IPS-NIHi7 (cell line): Measurements from ENCODE around the gene ACCS.

ENCODE experiments used
- DNase-seq: peaks from one replicate; pipeline ENCODE4 v3.0.0; 2012; ENCODE audit warnings: mixed read lengths; ENCODE audit errors: extremely low spot score

ACCS gene

GRCh38 chr11:44037658-44037998, 28.4 kb upstream of the ACCS start:
- DNase-seq = no peak

- DNase-seq = no peak
These were observed 22.9 kb upstream of the ACCS start for GRCh38 chr11:44043157-44043556.

- DNase-seq = no peak
These were observed 19.9 kb upstream of the ACCS start for GRCh38 chr11:44046182-44046581.

- DNase-seq = no peak
These were observed 18.8 kb upstream of the ACCS start for GRCh38 chr11:44047298-44047697.

GRCh38 chr11:44047931-44048431, 18.1 kb upstream of the ACCS start, which contains the start of gene ACCSL:
Gene ACCSL, plus strand, starts transcription at chr11:44047981. Its CDS starts 56 bp downstream, at chr11:44048037.
- DNase-seq = no peak

- no peak for DNase-seq
These were observed 16.2 kb upstream of the ACCS start for GRCh38 chr11:44049832-44050231.

GRCh38 chr11:44051171-44051570, 14.9 kb upstream of the ACCS start:
- DNase-seq = no peak

GRCh38 chr11:44057340-44057739, 8.7 kb upstream of the ACCS start:
- no peak for DNase-seq

GRCh38 chr11:44058275-44058674, 7.8 kb upstream of the ACCS start:
- DNase-seq = no peak

GRCh38 chr11:44065161-44065661, 859 bp upstream of the ACCS start:
- DNase-seq = peak; percentile 43

- no peak for DNase-seq
These were observed 667 bp downstream of the ACCS start for GRCh38 chr11:44066732-44067141.

- DNase-seq = no peak
These were observed 1.2 kb downstream of the ACCS start for GRCh38 chr11:44067266-44067665.

GRCh38 chr11:44068180-44068579, 2.1 kb downstream of the ACCS start:
- no peak for DNase-seq

- DNase-seq = peak; percentile 59
These were observed 5.1 kb downstream of the ACCS start for GRCh38 chr11:44071157-44071556.

- no peak for DNase-seq
These were observed 6.9 kb downstream of the ACCS start for GRCh38 chr11:44072757-44073658.

GRCh38 chr11:44078794-44079193, 12.7 kb downstream of the ACCS start:
- no peak for DNase-seq

GRCh38 chr11:44079376-44079775, 13.3 kb downstream of the ACCS start:
- no peak for DNase-seq

GRCh38 chr11:44080951-44081350, 14.9 kb downstream of the ACCS start:
- no peak for DNase-seq

GRCh38 chr11:44082645-44083044, 16.6 kb downstream of the ACCS start:
- no peak for DNase-seq

GRCh38 chr11:44083433-44083832, 17.4 kb downstream of the ACCS start:
- no peak for DNase-seq

- DNase-seq = no peak
These were observed 17.8 kb downstream of the ACCS start for GRCh38 chr11:44083906-44084305.

- no peak for DNase-seq
These were observed 19.3 kb downstream of the ACCS start for GRCh38 chr11:44085330-44085729.

- no peak for DNase-seq
These were observed 22.3 kb downstream of the ACCS start for GRCh38 chr11:44088377-44088776.
